ENCODE results near the gene C1QTNF2.
"Not testable (repeated sequence)": the region's sequence is repeated elsewhere in the genome, so short reads cannot be mapped to it uniquely, and the experiment has no call there.

C1QTNF2 gene

DNA sequence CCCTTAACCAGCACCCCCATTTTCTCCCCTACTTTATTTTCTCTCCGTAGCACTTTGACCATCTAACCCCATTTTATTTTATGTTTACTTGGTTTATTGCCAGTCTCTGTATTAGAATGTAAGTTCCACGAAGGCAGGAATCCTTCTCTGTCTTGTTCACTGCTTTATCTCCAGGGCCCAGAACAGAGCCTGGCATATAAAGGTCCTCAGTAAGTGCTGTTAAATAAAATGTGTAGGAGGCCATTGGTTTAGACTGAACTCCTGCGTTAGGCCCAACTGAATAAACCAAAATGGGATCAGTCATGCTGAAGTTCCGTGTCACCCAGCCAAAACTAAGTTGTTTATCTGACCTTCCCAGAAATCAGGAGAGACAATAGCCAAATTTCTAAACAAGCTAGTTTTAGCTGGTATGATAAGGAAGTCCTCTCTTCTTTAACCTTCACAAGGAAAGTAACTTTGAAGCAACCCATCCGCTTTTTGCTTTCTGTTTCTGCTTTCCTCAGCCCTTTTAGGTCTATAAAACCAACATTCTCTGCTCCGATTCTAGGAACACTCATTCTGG lies 29.0 kb downstream of the C1QTNF2 start:
- DNase-seq (ENCODE audit: low spot score), result no peak

DNA sequence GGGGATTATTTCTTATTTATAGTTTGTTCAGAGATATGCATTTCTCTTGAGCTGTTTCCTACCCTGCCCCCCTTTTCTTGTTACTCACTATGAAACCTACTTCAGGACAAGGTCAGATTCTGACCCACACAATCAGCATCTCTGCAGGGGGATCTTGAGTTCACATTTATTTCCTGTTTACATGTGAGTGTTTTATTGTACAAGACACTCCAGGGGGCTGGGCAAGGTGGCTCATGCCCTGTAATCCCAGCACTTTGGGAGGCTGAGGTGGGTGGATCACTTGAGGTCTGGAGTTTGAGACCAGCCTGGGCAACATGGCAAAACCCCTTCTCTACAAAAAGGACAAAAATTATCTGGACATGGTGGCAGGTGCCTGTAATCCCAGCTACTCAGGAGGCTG lies 29.9 kb downstream of the C1QTNF2 start:
- DNase-seq (ENCODE audit: low spot score), result not testable (repeated sequence)

DNA sequence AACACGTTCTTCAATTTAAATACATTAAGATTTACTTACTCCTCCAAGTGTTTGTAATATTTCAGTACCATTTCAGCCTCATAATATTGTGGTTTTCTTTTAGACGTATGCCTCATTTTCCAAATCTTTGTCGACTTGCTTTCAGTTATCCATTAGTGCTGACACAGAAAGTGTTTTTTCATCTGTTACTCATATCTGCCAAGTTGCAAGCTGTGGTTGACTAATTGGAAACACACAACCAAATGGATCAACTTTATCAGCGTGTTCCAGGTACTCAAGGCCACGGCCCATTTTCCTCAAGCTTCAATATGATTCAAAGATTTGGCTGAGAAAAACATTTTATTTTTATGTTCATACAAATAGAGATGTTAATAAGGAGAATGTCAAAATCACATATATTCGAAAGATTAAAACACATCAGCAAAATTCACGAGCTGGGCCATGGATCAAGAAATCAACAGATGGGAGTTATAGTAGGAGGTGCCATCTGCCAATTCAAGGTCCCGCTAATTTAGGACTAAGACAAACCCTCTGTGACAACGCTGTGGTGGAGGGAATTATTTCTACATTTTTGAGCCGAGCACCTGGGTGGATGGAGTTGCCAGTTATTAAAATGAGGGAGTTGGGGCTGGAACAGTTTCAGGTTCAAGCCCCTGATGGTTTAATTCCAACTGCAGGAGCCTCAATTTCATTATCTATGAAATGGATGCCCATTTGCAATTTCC lies 30.9 kb downstream of the C1QTNF2 start:
- no peak for DNase-seq (ENCODE audit: low spot score)

DNA sequence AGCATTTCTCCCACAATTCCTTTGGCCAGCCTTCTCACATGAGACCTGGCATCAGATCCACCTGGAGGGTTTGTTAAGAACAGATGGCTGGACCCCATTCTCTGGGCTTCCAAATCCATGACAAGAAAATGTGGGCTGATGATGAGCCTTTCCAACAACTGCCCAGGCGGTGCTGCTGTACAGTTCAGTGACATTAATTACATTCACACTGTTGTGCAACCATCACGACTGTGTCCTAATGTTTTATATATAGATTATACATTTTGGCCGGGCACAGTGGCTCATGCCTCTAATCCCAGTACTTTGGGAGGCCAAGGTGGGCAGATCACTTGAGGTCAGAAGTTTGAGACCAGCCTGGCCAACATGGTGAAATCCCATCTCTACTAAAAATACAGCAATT lies 35.7 kb downstream of the C1QTNF2 start:
- not testable (repeated sequence) for DNase-seq (ENCODE audit: low spot score)

DNA sequence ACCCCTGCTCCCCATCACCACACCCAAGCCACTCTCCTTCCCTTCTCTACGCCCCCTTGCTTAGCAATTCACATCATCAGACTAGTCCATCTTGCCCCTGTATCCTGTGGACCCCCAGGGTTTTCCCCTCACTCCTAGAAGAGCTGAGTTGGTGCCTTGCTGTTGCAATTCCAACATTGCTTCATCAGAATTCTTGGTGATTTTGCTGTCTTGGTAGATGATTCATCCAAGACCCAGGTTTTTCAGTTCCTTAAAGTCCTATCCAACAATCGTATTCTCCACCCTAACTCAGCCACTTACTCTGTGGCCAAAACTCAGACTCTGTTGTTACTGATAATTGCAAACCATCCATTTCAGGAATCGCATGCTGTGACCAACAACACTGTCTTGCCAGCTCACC lies 36.7 kb downstream of the C1QTNF2 start:
- DNase-seq (ENCODE audit: low spot score), result no peak

DNA sequence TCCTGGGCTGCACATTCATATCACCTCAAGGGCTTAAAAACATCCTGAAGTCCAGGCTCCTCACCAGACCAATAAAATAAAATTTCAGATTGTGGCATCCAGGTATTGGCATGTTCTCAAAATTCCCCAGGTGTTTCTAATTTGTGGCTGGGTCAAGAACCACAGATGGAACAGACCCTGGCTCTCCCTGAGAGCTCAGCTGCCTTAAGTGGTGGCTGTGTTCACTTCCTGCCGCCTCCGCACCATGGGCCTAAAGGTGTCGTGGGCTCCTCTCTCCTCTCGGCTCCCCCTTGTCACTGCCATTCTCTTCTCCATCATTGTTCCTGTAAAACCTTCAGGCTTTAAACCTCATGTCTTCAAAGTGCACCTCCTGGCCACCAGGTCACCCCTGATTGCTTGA lies 40.2 kb downstream of the C1QTNF2 start:
- no peak for DNase-seq (ENCODE audit: low spot score)

DNA sequence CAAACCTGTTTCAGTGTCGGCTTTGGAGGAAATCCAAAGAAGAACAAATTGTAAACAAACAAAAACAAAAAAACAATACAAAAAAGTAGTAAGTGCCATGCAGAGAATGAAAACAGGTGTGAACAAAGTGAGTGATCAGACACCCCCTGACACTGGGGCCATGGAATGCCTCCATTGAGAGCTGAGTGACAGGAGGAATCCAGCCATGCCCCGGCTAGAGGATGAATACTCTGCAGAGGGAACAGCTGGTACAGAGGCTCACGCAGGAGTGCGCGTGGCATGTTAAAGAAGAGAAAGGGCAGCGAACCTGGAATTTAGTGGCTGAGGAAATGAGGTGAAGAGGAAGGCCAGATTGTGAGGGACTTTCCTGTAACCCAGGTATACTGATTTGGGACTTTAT lies 42.6 kb downstream of the C1QTNF2 start:
- DNase-seq (ENCODE audit: low spot score), result no peak

DNA sequence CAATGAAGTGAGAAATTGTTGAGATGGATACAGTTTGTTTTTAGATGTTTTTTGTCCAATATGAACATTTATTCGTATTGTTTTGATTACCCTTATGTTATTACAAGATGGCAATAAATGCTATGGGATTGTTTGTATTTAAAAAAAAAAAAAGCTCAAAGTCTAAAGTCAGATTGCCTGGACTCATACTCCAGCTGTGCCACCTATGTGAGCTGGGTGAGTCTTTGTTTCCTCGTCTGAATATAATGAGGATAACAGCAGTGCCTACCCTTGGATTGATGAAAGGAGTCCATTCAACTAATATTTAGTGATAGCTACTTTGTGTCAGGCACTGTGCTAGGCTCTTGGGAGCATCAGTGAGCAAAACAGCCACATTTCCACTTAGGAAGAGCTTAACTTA lies 43.4 kb downstream of the C1QTNF2 start:
- DNase-seq (ENCODE audit: low spot score), result no peak

DNA sequence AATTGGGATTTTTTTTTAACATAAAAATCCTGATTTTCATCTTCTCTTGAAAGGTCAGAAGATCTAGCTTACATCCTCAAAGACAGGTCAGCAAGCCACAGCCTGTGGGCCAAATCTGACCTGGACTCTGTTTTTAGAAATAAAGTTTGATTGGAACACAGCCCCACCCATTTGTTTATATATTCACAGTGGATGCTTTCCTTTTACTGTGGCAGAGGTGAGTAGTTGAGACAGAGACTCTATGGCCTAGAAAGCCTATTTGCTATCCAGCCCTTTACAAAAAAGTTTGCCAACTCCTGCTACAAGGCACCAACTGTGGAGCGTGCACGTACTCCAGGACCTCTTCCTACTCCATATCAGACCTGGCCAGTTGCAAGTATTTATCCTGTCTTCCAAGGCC lies 44.7 kb downstream of the C1QTNF2 start:
- no peak for DNase-seq (ENCODE audit: low spot score)

DNA sequence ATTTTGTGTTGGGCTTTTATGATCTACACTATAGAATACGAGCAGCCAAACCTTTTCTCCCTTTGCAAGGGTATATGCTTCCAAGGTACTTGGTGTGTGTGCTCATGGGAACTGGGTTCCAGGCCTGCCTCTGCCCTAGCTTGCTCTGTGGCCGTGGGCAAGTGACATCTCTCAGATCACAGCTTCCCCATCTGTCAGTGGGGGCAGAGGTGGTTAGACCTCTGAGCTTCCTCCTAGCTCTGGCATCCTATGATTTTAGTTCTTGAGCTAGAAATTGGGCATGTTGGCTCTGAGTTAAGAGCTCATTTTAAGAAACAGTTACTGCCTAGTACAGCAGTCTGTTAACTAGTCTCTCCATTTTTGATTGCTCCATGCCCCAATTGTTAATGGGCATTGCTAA lies 45.5 kb downstream of the C1QTNF2 start:
- DNase-seq (ENCODE audit: low spot score), result no peak

DNA sequence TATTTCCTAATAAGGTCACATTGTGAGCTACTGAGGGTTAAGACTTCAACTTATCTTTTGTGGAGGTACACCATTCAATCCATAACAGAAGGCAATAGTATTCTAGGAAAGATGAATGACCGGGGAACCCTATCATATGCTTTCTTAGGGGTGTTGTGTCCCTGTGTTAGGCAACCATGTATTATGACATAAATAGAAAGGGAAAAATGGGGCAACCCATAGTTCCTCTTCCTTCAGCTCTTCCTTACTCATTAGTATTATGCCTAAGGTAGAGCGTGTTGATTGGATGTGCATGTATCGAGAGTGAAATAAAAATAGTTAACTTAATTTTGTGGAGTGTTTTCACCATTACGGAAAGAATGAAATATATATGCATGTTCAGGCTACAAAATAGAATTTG lies 52.0 kb downstream of the C1QTNF2 start:
- no peak for DNase-seq (ENCODE audit: low spot score)

DNA sequence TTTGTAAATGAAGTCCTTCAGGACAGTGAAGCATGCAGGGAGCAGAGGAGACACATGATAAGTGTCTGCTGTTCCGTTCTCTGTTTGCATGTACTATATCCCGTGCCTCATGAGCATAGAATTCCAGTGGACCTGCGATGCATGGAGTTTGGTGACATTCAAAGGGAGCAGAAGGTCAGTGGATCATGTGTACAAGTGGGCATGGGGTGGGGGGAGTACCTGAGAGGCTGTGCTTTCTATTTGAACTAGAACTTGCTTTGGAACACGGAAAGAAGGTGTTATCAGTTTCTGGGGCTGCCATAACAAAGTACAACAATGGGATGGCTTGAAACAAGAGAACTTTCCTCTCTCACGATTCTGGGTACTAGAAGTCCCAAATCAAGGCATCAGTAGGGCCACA lies 53.0 kb downstream of the C1QTNF2 start:
- DNase-seq (ENCODE audit: low spot score), result no peak

DNA sequence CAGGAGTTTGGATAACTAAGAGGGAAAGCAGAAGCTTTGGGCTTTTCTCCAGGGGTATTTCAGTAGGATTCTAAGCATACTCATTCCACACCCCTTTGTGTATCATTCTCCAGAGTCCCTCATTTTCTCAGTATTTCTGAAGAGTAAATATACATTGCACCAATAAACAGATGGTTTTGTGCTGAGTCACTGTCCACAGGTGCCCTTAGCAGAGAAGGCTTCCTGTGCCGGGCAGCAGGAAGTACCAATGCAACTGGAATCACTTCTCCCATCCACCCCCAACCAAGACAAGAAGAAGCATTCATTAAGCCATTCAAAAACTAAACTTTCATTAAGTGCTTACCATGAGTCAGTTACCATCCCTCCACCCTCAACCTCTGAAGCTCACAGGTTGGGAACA lies 54.5 kb downstream of the C1QTNF2 start:
- DNase-seq (ENCODE audit: low spot score), result peak; percentile 65

DNA sequence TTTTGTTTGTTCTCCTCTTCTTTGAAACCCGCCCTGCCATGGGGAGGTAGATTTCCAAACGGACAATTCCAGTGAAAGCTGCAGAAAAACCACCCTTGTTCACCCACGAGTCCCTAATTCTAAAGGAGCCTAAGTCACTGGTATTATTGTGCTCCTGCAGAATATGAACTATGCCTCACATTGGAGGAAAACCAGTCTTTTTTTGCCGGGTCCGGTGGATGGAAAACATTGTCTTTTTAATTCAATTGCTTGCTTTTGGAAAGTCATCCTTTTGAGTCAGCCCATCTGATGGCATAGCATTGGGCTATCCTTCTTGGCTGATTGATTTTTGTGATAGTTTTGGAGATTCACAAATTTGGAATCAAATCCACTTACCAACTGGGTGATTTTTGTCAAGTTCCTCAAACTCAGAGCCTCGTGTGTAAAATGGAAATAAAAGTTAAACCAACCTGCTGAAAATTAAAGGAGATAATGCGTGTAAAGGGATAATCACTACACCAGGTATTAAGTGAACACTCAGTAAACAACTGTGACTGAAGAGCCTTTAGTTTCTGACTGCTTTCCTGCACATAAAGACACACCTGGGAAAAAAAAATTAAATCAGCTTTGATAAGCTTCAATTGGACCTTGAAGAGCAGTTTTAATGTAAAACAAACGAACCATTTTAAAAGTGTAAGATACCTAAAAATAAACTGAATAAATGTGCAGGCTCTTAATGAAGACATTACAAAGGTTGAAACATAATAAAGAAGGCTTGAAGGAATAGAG lies 57.3 kb downstream of the C1QTNF2 start:
- DNase-seq (ENCODE audit: low spot score), result peak; percentile 35

DNA sequence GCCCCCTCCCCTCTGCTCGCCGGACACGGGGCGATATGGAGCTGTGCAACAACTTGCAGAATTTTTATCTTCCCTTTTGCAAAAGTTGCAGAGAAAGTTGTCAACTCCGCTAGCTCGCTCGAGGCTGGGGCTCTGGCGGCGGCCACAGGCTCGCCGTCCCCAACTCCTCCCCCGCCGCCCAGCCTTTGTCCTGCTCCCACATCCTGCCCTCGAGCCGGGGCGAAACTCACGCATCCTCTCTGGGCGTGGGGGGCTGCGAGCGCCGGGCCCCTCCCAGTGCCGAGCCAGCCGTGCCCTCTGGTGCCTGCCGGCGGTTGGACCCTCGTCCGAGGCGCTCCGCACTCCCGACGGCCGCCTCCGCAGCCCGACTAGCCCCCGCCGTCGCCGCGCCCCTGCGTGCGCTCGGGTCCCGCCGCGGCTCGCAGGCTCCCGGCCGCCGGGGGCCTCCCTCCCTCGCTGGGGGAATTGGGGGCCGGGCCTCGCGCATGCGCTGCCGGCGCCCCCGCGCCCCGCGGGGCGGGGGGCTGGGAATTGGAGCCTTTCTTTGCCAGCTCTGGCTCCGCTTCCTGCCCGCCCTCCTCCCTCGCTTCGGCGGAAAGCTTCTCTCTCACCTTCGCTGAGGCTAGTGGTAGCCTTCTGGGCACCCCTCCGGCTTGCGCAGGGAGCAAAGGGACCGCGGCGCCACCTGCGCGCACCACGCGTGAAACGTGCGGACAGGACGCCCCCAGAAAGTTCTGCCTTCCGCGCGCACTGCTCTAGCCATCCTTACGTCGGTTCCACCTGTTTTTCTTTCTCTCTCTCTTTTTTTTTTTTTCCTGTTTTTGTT lies 58.1 kb downstream of the C1QTNF2 start, which contains the start of gene CCNJL:
TSS of gene CCNJL (minus strand) at position 431 of the 826 bp plus-strand sequence. CDS start 641 bp downstream, outside the sequence.
- DNase-seq (ENCODE audit: low spot score), result peak; percentile 95

DNA sequence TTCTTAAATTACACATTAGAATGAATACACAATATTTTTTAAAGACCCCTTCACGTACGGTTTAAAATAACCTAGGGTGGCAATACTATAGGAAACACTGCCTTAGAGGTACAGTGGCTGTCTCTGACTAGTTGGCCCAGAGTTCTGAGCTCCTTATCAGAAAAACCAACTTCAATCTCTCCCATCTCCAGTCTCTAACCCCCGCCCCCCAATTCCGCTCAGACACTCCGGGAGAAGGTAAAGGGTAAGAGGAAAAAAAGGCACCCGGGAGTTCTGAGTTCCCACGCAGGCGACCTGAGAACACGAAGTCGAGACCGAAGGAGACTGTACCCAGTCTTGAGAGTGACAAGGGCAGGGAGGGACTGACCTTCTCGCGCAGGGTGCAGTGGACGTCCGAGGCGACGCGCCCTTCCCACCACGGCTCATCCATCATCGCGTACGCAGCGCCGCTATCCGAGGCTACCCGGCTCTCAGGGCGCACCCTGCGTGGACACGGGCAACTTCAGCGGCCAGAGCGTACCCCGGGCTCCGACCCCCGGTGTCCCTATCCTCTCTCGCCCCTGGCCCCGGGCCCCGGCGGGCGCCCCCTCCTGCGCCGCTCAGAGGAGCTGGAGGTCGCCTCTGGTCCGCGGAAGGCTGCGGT lies 58.8 kb downstream of the C1QTNF2 start:
- peak; percentile 56 for DNase-seq (ENCODE audit: low spot score)

DNA sequence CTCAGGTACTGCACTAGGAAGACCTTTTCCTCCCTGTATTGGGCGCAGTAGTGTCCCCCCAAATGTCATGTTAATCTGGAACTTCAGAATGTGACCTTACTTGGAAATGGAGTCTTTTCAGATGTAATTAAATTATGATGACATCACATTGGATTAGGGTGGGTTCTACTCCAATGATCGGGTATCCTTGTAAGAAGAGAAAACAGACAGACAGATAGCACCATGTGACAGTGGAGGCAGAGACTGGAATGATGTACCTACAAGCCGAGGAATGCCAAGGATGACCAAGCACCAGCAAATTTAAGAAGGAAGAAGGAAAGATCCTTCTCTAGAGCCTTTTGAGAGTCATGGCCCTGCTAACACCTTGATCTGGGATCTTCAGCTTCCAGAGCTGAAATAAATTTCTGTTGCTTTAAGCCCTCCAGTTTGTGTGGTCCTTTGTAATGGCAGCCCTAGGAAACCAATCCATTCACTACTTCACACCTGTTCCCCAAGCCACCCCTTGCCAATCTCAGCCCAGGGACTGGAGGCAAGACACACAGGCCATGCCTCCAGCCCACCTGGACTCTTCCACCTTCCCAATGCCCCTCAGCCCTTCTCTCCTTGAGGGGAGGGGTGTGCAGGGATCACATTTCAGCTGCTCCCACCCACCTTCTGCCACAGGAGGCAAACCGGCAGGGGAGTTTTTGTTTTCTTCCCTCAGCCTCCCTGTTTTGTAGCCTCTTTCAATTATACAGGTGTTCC lies 59.7 kb downstream of the C1QTNF2 start:
- DNase-seq (ENCODE audit: low spot score), result no peak

DNA sequence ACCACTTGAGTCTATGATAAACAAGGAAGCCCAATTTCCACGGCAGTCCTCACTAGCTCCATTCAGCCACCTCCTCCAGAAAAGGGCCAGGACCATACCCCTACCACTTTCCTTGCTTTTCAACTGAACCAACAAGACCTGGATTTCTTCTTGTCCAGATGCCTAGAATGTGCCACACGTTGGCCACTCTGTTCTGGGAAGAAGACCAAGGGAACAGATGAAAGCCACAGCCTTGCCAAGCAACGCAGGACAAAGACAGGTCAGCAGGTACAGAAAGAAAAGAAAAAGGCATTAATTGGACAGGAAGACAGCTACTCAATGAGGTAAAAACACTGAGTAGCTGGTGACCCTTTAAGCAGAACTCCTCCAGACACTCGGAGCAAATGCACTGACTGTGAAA lies 60.3 kb downstream of the C1QTNF2 start:
- DNase-seq (ENCODE audit: low spot score), result no peak

DNA sequence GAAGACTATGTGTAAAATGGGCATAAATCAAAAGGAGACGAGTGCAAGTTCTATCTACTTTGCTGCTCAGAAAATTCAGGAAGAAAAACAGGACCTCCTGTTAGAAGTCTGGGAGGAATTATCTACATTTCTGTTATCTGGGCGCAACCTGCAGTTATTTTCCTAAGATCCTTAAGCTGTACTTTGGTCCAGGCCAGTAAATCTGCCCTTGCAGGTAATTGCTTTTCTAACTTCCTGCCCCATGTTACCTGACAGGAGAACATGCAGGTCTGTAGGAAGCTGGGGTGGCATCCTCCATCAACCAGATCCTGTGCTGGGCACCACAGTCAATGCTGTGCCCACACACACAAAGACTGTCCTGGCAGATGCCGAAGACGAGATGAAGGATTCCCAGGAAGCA lies 63.7 kb downstream of the C1QTNF2 start:
- DNase-seq (ENCODE audit: low spot score), result no peak

DNA sequence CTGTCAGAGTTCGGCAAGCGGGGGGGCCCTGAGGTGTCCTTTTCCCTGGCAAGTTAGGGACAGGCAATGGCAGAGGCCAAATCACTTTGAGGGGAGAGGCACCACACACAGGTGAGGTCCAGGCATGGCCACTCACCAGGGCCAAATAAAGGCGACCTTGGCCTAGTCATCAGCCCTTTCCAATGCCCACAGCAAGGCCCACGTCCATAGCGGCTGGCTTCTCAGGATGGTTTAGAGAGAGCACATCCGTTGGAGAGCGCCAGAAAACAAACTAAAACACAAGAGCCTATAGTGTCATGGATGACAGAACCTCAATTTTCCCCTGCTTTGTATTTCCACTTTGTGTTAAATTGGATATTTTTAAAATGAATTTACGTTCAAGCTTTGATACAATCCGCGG lies 65.1 kb downstream of the C1QTNF2 start:
- no peak for DNase-seq (ENCODE audit: low spot score)

DNA sequence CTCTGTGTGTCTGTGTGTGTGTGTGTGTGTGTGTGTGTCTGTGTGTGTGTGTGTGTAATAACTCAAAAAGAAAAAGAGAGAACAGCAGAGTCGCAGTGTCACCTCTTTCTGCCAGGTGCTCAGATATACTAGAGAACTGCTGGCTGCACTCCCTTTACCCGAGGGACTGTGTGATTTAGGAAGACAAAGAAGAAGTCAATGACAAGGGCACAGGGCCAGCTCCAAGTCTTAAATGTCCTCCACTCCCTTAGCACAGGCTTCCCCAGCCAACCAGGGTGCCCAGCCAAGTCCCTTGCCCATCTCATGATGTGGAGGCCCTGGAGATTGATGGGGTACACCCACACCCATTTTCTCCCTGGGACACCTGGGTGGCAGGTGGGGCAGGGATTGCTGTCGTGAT lies 66.7 kb downstream of the C1QTNF2 start:
- no peak for DNase-seq (ENCODE audit: low spot score)
